ENCODE data around the gene SLC4A1.

Gene SLC4A1

DNA sequence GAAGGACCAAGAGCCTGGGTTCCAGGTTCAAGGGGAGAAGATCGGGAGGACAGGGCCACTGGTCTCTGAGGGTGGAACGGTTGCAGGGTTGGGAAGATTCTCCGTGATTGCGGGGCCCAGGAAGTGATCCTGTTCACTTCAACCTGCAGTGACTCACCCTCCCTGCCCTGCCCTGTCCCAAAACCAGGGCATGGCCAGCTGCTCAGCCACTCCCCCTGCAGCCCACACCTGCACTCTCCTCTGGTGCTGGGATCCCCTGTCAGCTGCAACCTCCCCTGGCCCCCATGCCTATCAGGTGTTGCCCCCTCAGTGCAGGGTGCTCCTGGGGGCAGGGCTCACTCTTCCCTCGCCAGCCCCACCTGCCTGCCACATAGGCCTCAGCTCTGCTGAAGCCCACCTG lies 41.5 kb upstream of the SLC4A1 start:
- no peak for DNase-seq (ENCODE audit: low read depth)
- no peak overlapping the region for H3K4me3 ChIP-seq (ENCODE audit: low read length)
- H3K9me3 ChIP-seq (ENCODE audit: control insufficient read depth, low read length) = no peaks in the 10 kb centered on the region
- H3K9ac ChIP-seq (ENCODE audit: low read length) = no peak overlapping the region
- H3K27me3 ChIP-seq (replicated peaks; ENCODE audit: control insufficient read depth, insufficient read depth, low read length) = peaks cover 51% of the 10 kb centered on the region
- no peaks in the 10 kb centered on the region for H3K4me1 ChIP-seq (ENCODE audit: control insufficient read depth, insufficient read depth, low read length)
- no peaks in the 10 kb centered on the region for H3K36me3 ChIP-seq (ENCODE audit: control insufficient read depth, insufficient read depth, low read length, severe bottlenecking)

DNA sequence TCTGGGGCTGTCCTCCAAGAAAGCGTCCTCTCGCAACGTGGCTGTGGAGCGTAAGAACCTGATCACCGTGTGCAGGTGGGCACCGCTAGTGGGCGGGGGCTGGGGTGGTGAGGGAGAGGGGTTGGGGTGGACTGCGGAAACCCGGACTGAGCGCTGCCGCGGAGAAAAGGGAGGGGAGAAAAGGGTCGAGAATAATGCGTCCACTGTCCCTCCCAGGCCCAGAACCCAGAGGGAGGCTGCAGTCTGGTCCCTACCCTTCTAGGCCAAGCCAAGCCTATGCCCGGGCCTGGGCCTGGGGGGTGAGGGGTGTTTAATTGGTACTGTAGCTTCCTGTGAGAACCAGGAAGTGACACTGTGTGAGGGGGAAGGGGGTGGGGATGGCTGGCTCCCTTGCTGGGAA lies 40.9 kb upstream of the SLC4A1 start:
- no peak overlapping the region for H3K9ac ChIP-seq (ENCODE audit: low read length)
- DNase-seq (ENCODE audit: low read depth) = no peak
- H3K36me3 ChIP-seq (ENCODE audit: control insufficient read depth, insufficient read depth, low read length, severe bottlenecking) = no peaks in the 10 kb centered on the region
- peaks cover 50% of the 10 kb centered on the region for H3K27me3 ChIP-seq (replicated peaks; ENCODE audit: control insufficient read depth, insufficient read depth, low read length)
- no peaks in the 10 kb centered on the region for H3K4me1 ChIP-seq (ENCODE audit: control insufficient read depth, insufficient read depth, low read length)
- no peak overlapping the region for H3K4me3 ChIP-seq (ENCODE audit: low read length)
- no peaks in the 10 kb centered on the region for H3K9me3 ChIP-seq (ENCODE audit: control insufficient read depth, low read length)

DNA sequence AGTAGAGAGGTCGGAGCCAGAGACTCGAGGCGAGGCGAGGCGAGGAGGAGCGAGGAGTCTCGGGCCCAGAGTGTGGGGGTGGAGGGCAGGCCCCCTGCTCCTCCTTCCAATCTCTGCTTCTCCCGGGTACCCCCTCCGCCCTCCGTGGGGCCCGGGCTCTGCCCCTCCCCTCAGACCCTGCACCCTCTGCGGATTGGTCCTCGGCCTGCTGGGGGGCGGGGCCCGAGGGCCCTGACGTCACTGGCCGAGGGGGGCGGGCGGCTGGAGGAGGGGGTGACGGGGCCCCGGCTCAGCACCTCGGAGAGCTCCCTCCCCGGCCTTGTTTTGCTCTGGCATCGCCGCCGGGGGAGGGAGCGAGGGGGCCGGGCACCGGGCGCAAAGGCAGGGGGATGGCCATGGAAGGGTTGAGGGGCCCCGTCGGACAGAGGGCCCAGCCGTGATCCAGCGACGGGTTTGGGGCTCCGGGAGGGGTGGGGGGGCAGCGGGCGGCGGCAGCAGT lies 40.4 kb upstream of the SLC4A1 start, which contains the start of gene RUNDC3A:
Gene RUNDC3A (plus strand): TSS at position 282 of the 499 bp plus-strand sequence. CDS start 232 bp downstream, outside the sequence.
- Histone ChIP-seq H3K9ac (ENCODE audit: low read length) (no peak within 1 kb of the TSS), H3K27me3 (replicated peaks; ENCODE audit: control insufficient read depth, insufficient read depth, low read length) (peaks cover 53% of the 10 kb centered on the region), H3K4me1 (ENCODE audit: control insufficient read depth, insufficient read depth, low read length) (no peaks in the 10 kb centered on the region), H3K4me3 (ENCODE audit: low read length) (no peak within 1 kb of the TSS), H3K36me3 (ENCODE audit: control insufficient read depth, insufficient read depth, low read length, severe bottlenecking) (no peaks in the 10 kb centered on the region), H3K9me3 (ENCODE audit: control insufficient read depth, low read length) (no peaks in the 10 kb centered on the region)
- peak; percentile 94 for DNase-seq (ENCODE audit: low read depth)

DNA sequence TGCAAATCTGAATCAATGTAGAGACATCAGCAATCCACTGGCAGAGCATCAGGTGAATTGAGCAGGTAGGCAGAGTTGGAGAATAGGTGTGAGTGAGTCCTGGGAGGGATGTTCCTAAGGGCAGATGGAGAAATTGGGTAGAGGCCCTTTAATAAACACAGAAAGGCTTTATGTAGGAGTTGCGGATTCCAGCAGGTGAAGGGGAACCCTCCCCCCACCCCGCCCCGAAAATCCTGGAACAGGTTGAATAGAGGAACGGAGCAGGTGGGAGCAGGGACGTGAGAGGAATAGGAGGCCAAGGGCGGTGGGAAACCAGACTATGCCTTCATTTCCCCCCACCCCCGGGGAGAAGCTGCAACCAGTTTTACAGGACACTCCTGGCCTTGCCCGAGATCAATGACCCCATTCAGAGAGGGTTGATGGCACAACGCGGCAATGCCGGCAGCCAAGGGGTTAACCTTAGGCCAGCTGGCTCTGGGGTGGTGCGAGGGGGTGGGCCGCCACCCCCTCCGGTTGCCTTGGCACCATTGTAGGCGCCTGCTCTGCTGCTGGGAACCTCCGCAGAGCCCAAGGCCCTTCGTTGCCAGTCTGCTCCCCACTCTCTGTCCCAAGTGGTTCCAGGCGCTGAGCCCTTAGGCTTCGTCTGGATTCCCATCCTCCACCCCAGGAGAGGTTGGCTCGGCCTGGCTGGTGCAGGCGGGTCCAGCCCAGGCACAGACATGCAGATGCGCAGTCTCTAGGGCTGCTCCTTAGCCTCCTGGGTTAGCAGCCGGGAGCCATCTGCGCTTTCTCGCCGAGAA lies 39.7 kb upstream of the SLC4A1 start:
- DNase-seq (ENCODE audit: low read depth) = peak; percentile 73
- Histone ChIP-seq H3K27me3 (replicated peaks; ENCODE audit: control insufficient read depth, insufficient read depth, low read length) (peaks cover 55% of the 10 kb centered on the region), H3K4me1 (ENCODE audit: control insufficient read depth, insufficient read depth, low read length) (no peaks in the 10 kb centered on the region), H3K9me3 (ENCODE audit: control insufficient read depth, low read length) (no peaks in the 10 kb centered on the region), H3K4me3 (ENCODE audit: low read length) (no peak overlapping the region), H3K9ac (ENCODE audit: low read length) (no peak overlapping the region), H3K36me3 (ENCODE audit: control insufficient read depth, insufficient read depth, low read length, severe bottlenecking) (no peaks in the 10 kb centered on the region)

- no peak overlapping the region for H3K4me3 ChIP-seq (ENCODE audit: low read length)
- no peaks in the 10 kb centered on the region for H3K9me3 ChIP-seq (ENCODE audit: control insufficient read depth, low read length)
- DNase-seq (ENCODE audit: low read depth) = no peak
- peaks cover 50% of the 10 kb centered on the region for H3K27me3 ChIP-seq (replicated peaks; ENCODE audit: control insufficient read depth, insufficient read depth, low read length)
- no peaks in the 10 kb centered on the region for H3K4me1 ChIP-seq (ENCODE audit: control insufficient read depth, insufficient read depth, low read length)
- no peaks in the 10 kb centered on the region for H3K36me3 ChIP-seq (ENCODE audit: control insufficient read depth, insufficient read depth, low read length, severe bottlenecking)
- H3K9ac ChIP-seq (ENCODE audit: low read length) = no peak overlapping the region
Measured at GRCh38 chr17:44304651-44305050, 36.7 kb upstream of the SLC4A1 start.

GRCh38 chr17:44297975-44298374 lies 30.0 kb upstream of the SLC4A1 start:
- Histone ChIP-seq H3K9ac (ENCODE audit: low read length) (no peak overlapping the region), H3K9me3 (ENCODE audit: control insufficient read depth, low read length) (no peaks in the 10 kb centered on the region), H3K4me1 (ENCODE audit: control insufficient read depth, insufficient read depth, low read length) (no peaks in the 10 kb centered on the region), H3K4me3 (ENCODE audit: low read length) (no peak overlapping the region), H3K27me3 (replicated peaks; ENCODE audit: control insufficient read depth, insufficient read depth, low read length) (peaks cover 32% of the 10 kb centered on the region), H3K36me3 (ENCODE audit: control insufficient read depth, insufficient read depth, low read length, severe bottlenecking) (no peaks in the 10 kb centered on the region)
- DNase-seq (ENCODE audit: low read depth) = no peak

DNA sequence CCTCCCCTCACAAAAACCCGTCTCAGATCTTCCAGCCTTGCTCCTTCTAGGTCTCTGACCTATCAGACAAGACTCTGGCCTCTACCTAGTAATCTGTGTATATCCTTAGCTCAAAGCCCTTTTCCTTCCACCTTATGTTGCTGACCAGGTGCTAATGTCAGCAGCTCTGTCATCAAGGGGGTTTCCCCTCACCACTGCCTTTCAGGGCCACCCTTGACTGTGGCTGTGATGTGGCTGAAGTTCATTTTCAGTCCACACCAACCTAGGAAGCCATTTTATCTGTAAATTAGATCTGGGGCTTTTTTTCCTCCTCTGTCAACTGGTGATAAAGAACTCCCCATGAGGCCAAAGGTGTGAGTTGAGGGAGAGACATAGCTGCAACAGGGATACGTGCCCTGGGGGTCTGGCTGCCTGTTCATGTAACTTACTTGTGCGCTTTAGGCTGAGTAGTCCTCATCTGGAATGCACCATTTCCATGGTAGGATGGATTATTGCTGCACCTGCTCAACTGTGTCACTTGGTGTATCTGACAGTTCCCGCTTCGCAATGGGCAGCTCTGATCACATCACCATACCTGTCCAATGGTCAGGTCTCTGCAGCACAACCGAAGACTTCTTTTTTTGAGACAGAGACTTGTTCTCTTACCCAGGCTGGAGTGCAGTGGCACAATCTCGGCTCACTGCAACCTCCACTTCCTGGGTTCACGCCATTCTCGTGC lies 25.7 kb upstream of the SLC4A1 start:
- Histone ChIP-seq H3K36me3 (ENCODE audit: control insufficient read depth, insufficient read depth, low read length, severe bottlenecking) (no peaks in the 10 kb centered on the region), H3K9me3 (ENCODE audit: control insufficient read depth, low read length) (no peaks in the 10 kb centered on the region), H3K4me1 (ENCODE audit: control insufficient read depth, insufficient read depth, low read length) (no peaks in the 10 kb centered on the region), H3K4me3 (ENCODE audit: low read length) (no peak overlapping the region), H3K27me3 (replicated peaks; ENCODE audit: control insufficient read depth, insufficient read depth, low read length) (peaks cover 32% of the 10 kb centered on the region), H3K9ac (ENCODE audit: low read length) (no peak overlapping the region)
- no peak for DNase-seq (ENCODE audit: low read depth)

DNA sequence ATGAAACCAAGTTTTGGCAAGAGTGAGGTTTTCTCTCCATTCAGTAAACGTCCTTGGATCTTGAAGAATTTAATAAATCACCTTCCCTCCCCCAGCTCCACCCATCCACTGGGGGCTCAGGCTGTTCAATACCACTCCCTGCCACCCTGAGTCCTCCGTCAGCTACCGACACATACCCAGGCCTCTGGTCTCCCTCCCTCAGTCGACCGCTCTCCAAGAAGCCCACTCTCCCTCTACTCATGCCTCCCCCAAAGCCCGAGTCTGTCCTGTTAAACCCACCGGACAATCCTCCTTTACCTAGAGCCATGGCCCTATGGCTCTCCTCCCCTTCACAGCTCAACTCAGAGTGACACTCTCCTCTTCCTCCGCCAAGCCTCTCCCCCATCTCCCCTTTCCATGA lies 19.7 kb upstream of the SLC4A1 start:
- Histone ChIP-seq H3K9me3 (ENCODE audit: control insufficient read depth, low read length) (no peaks in the 10 kb centered on the region), H3K4me3 (ENCODE audit: low read length) (no peak overlapping the region), H3K36me3 (ENCODE audit: control insufficient read depth, insufficient read depth, low read length, severe bottlenecking) (no peaks in the 10 kb centered on the region)

GRCh38 chr17:44284024-44284400 lies 16.1 kb upstream of the SLC4A1 start:
- DNase-seq (ENCODE audit: low read depth) = no peak
- Histone ChIP-seq H3K9ac (ENCODE audit: low read length) (no peak overlapping the region), H3K36me3 (ENCODE audit: control insufficient read depth, insufficient read depth, low read length, severe bottlenecking) (no peaks in the 10 kb centered on the region), H3K9me3 (ENCODE audit: control insufficient read depth, low read length) (no peaks in the 10 kb centered on the region), H3K27me3 (replicated peaks; ENCODE audit: control insufficient read depth, insufficient read depth, low read length) (peaks cover 16% of the 10 kb centered on the region), H3K4me3 (ENCODE audit: low read length) (no peak overlapping the region), H3K4me1 (ENCODE audit: control insufficient read depth, insufficient read depth, low read length) (peaks cover 10% of the 10 kb centered on the region)

More for the DNA sequence above, 19.7 kb upstream of the SLC4A1 start:
- no peak for DNase-seq (ENCODE audit: low read depth)
- Histone ChIP-seq H3K4me1 (ENCODE audit: control insufficient read depth, insufficient read depth, low read length) (no peaks in the 10 kb centered on the region), H3K27me3 (replicated peaks; ENCODE audit: control insufficient read depth, insufficient read depth, low read length) (peaks cover 25% of the 10 kb centered on the region), H3K9ac (ENCODE audit: low read length) (no peak overlapping the region)

DNA sequence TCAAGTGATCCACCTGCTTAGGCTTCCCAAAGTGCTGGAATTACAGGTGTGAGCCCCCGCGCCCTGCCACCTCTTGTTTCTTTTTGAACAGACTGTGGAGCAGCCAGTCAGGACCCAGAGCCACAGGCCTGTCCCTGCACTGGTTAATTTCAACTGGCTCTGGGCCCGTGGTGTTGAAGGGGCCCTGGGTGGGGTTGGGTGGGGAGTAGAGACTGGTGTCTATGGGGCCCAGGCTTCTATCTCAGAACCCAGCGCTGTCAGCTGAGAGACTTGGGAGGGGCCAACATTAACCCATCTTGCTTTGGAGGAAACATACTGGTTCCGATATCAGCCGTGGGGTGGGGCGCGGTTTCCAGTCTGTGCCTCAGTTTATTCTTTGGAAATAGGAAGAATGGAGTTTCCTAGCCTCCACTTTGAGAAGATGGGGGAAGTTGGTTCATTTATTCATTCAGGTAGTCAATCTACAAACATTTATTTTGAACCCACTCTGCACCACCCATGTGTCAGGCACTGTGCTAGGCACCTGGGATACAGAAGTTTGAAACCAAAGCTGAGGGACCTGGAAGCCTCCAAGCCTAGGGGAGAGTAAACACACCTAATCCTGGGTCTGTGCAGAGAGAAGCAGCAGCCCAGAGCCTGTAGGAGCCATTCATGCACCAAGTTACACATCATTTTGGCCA lies 15.5 kb upstream of the SLC4A1 start:
- H3K4me1 ChIP-seq (ENCODE audit: control insufficient read depth, insufficient read depth, low read length) = peaks cover 10% of the 10 kb centered on the region
- no peak overlapping the region for H3K4me3 ChIP-seq (ENCODE audit: low read length)
- H3K27me3 ChIP-seq (replicated peaks; ENCODE audit: control insufficient read depth, insufficient read depth, low read length) = peaks cover 14% of the 10 kb centered on the region
- H3K9me3 ChIP-seq (ENCODE audit: control insufficient read depth, low read length) = no peaks in the 10 kb centered on the region
- no peak overlapping the region for H3K9ac ChIP-seq (ENCODE audit: low read length)
- no peak for DNase-seq (ENCODE audit: low read depth)
- H3K36me3 ChIP-seq (ENCODE audit: control insufficient read depth, insufficient read depth, low read length, severe bottlenecking) = no peaks in the 10 kb centered on the region

DNA sequence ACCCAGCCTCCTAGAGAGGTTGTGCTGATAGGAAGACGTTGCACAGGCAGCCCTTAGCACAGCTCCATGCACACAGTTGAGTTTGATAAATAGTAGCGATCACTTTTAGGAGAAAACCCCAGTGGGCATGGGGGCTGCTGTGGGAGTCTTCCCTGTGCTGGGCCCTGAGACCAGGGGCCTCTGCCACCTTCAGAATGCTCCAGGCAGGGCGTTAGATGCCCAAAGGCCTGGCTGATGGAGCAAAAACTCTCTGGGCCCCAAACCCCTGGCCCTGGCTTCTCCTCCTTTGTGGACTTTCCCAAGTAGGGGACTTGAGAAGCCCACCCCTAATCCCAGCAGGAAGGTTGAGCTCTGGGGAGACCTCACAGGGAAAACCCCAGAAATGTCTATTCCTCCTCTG lies 14.3 kb upstream of the SLC4A1 start:
- Histone ChIP-seq H3K9me3 (ENCODE audit: control insufficient read depth, low read length) (no peaks in the 10 kb centered on the region), H3K4me3 (ENCODE audit: low read length) (no peak overlapping the region), H3K9ac (ENCODE audit: low read length) (no peak overlapping the region), H3K27me3 (replicated peaks; ENCODE audit: control insufficient read depth, insufficient read depth, low read length) (peaks cover 6% of the 10 kb centered on the region), H3K36me3 (ENCODE audit: control insufficient read depth, insufficient read depth, low read length, severe bottlenecking) (no peaks in the 10 kb centered on the region), H3K4me1 (ENCODE audit: control insufficient read depth, insufficient read depth, low read length) (peaks cover 10% of the 10 kb centered on the region)
- no peak for DNase-seq (ENCODE audit: low read depth)
